Measurements from ENCODE around the gene KIF2C.
"Not testable (repeated sequence)": the region's sequence is repeated elsewhere in the genome, so short reads cannot be mapped to it uniquely, and the experiment has no call there.

KIF2C gene

DNA sequence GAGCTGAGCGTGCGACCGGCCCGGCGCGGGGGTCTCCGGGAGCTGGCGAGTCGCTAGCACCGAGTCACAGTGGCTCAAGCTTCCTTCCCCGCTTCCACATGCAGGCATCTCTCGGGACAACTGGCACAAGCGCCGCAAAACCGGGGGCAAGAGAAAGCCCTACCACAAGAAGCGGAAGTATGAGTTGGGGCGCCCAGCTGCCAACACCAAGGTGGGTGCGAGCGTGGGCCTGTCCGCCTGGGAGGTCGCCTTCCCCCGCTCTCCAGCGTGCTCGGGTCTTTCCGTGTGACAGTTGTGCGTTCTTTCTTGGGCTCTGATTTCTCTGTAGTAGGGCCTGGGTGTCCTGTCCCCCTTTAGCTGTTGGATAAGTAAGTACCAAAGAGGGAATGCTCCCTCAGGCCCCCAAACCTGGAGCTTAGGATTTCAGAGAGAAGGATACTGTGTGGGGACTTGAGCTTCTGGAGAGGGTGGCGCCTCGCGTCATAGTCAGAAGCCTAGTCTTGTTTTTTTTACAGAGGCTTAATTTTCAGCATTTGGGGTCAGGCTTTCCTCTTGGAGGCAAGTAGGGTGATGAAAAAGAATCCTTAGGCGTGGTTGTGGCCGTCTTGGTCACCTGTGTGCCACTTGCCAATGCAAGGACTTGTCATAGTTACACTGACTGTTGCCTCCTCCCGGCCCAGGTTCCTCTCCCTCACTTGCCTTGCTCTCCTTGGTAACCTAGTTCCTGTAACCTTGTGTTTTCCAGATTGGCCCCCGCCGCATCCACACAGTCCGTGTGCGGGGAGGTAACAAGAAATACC is 36.5 kb downstream of the KIF2C start:
- no peak for DNase-seq (ENCODE audit: low spot score)

DNA sequence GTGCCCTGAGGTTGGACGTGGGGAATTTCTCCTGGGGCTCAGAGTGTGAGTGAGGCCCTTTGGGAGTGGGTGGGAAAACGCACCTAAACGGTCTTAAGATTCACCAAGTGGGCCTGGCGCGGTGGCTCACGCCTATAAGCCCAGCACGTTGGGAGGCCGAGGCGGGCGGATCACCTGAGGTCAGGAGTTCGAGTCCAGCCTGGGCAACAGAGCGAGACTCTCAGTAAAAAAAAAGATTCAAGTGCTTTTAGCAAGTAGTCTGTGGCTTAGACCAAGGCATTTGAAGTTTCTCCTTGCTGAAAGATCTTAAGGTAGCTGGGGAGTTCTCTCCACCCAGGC is 37.1 kb downstream of the KIF2C start:
- no peak for DNase-seq (ENCODE audit: low spot score)

DNA sequence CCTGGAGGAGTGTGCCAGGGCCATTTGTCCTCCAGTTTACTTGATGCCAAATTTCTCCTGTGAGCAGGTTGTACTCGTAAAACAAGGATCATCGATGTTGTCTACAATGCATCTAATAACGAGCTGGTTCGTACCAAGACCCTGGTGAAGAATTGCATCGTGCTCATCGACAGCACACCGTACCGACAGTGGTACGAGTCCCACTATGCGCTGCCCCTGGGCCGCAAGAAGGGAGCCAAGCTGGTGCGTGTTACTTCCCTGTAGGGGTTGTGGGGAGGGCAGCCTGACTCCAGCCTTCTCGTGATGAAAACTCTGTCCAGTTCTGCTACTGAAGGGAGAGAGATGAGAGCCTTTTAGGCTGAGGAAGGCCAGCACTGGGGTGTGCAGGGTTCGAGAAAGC is 37.9 kb downstream of the KIF2C start:
- no peak for DNase-seq (ENCODE audit: low spot score)

DNA sequence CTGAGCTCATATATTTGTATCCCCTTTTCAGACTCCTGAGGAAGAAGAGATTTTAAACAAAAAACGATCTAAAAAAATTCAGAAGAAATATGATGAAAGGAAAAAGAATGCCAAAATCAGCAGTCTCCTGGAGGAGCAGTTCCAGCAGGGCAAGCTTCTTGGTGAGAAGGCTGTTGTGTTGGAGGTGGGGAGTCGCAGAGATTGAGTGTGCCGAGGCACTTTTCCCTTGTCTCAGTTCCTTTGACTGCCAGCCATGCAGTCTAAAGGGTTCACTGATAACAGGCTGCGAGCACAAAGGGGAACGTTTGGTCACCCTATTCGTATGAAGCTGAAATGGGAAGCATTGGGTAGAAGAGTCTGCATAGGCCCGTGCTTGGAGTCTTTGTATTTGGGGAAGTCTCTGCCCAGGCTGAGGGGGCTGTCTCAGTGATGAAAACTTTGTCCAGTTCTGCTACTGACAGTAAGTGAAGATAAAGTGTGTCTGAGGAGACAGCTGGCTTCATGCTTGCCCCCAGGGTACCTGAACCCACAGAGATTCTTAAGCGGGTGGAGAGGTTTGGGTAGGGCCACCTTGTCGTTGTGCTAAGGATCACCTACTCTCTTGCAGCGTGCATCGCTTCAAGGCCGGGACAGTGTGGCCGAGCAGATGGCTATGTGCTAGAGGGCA is 38.5 kb downstream of the KIF2C start:
- no peak for DNase-seq (ENCODE audit: low spot score)

DNA sequence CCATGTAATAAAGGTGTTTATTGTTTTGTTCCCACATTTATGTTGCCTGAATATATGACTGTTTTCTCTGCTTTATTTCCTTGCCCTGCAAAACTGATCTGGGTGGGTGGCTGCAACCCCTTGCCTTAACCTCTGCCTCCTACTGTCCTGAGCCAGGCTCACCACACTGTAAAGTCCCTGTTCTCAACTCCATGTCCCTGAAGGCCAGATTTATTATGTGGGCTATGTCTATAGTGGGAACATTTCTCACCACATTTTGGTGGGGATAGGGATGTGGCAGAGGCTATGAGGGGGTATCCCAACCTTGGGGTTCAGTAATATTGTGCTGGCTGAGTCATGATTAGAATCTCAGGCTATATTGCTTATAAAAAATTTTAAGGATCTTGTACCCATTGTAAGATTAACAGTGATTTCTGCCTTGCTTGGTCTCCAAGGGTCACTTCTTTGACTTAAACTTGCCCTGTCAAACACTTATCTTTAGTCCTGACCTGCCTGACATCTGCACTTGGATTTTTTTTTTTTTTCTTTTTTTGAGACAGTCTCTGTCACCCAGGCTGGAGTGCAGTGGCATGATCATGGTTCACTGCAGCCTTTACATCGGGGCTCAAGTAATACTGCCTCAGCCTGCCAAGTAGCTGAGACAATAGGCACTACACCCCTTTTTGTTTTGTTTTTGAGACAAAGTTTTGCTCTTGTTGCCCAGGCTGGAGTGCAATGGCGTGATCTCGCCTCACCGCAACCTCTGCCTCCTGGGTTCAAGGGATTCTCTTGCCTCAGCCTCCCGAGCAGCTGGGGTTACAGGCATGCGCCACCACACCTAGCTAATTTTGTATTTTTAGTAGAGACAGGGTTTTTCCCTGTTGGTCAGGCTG is 39.3 kb downstream of the KIF2C start:
- DNase-seq (ENCODE audit: low spot score) = no peak

DNA sequence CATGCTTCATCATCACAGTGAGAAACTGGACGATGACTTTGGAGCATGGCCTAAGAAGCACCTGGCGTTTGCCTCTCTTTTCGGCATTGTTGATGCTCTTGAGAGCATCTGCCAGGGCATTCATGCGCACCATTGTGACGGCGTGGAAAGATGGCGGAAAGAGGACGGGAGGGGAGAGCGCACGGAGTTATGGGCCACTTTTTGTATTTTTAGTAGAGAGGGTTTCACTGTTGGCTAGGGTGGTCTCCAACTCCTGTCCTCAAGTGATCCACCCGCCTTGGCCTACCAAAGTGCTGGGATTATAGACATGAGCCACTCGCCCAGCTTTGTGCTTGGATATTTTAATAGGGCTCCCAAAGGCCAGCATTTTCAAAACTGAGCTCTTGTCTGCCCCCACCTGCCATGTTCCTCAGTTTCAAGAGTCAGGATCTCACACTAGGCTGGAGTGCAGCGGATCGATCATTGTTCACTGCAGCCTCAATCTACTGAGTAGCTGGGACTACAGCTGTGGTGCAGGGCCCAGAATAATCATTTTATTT is 41.0 kb downstream of the KIF2C start:
- DNase-seq (ENCODE audit: low spot score) = no peak

DNA sequence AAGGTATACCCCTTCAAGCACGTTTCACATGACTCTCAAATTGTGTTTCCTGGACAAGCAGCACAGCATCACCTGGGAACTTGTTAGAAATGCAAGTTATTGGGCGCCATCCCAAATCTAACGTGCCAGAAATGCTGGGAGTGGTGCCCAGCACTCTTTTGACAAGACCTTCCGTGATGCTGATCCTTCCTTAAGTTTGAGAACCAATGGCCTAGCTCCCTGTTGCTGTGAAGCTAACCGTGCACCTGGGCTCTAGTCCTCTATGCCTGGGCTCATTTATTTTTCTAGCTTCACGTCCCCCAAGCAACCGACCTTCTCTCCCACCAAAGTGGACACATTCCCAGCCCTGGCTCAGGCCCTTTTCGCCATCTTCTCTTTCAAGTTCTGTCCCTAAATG is 44.1 kb downstream of the KIF2C start:
- no peak for DNase-seq (ENCODE audit: low spot score)

DNA sequence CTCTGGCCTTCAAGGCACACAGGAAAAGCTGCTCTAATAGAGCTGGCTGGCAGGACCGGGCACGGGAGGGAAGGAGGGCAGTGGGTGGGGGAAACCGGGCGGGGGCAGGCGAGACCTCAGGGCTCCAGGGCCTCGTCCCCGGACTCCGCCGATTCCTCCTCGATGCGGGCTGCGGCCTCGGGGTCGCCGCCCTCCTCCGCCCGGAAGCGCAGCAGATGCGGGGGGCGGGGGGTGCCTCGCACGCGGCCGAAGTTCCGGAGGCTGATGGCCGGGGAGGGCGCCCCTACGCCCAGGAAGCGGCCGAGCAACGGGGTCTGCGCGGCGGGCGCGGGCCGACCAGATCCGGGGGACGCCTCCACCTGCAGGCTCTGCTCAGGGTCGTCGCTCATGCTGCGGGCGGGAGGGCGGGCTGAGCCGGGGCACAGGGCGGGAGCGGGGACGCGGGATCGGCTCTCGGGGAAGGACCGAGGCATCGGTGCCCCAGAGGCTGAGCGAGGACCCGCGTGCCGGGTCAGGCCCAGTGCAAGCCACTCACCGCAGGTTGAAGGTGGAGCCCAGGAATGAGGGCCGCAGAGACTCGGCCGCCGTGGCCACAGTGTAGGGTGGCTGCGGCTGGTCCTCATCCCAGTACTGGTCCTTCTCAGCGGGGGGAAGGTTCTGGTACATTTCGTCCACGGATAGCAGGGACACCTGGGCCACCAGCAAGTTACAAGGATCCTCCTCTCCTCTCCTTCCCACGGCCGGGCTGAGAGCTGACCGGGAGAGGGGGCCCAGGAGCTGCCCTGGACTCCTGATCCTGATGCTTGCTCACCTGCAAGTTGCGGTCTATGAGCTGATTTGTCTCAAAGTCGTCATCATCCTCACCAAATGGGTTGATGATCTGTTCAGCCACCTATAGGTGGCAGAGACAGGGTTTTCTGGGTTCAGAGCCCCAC is 44.7 kb downstream of the KIF2C start:
- DNase-seq (ENCODE audit: low spot score) = no peak

DNA sequence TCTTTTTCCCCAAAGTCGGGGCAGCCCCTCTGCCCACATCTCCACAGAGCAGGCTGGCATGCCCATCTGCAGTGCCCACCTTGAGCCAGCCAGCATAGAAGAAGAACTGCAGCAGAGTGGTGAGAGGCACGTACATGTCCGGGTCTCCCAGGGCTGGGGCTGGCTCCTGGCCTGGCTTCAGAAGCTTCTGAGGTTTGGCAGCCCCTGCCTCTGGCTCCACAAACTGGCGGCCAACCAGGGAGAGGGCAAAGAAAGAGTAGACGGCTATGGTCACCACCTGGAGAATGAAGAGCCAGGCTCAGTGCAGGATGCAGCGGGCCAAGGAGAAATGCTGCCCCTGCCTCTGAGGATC is 45.4 kb downstream of the KIF2C start:
- no peak for DNase-seq (ENCODE audit: low spot score)

DNA sequence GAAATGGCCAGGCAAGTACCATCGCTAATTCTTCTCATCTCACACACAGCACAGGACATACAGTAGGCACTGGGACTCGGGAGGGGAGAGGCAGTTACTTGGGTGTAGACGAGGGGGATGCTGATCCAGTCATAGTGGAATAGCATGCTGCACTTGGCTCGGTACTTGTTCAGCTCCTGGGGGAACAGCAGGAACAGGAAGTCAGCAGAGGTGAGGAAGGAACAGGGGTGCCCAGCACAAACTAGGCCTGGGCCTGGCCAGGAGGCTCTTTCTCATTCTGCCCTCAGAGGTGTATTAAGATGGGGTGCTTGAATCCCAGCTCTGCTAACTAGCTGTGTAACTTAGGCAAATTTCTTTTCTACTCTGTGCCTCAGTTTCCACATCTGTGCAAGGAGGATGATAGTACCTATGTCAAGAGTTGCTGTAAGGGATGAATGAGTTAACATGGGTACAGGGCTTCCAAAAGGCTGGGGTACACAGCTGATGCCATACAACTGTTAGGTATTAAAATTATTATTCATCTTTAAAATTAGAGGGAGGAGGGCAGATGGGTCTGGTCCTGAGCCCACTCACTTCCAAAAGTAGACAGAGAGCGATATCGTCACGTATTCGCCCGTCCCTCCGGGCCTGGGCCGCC is 46.0 kb downstream of the KIF2C start:
- no peak for DNase-seq (ENCODE audit: low spot score)

DNA sequence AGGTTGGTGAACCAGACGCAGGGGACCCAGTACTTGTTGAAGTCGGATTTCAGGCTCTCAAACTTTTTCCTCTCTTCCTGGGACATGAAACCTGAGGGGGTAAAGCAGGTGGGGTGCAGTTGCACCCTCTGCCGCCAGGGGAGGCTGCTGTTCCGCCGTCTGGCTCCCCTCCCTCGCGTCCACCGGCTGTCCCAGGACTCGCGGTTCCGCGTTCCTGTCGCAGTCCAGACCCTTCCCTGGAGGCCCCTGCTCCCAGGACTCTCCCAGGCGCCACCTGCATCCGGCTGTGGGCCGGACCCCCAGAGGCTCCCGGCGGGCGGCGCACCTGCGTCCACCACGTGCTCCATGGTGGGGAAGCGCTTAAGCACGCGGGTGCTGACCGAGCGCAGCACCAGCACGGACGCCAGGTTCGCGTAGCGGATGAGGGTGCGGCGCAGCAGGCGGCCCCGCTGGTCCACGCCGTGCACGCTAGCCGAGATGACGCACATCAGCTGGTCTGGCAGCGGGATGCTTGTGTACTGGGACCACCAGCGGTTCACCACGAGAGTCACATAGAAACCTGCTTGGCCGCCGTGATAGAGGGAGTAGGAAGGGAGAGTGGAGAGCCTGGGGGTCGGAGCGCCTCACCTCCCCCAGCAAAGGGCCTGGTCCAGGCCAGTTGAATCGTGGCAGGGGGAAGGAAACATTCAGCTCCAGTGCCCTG is 46.7 kb downstream of the KIF2C start:
- peak; percentile 73 for DNase-seq (ENCODE audit: low spot score)

DNA sequence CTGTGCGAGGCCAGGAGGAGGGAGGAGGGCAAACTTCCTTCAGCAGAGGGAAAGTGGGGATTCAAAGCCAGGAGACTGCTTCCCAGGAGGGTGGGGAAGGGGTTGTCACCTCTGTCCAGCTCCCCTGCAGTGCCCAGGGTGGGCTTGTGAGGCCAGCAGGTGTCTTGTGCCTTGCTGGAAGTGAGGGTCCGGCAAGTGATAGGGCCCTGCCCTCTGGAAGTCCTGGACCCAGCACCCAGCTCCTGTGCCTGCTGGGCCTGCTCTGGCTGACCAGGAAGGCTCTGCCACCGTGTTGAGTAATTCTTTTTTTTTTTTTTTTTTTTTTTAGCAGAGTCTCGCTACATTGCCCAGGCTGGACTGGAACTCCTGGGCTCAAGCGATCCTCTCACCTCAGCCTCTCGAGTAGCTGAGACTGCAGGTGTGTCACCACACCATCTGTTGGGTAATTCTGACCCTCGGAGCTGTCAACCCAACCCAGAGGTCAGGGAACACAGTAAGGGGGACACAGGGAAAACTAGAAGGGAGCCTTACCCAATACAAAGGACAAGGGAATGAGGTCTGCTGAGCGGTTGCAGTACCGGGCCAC is 47.3 kb downstream of the KIF2C start:
- no peak for DNase-seq (ENCODE audit: low spot score)

DNA sequence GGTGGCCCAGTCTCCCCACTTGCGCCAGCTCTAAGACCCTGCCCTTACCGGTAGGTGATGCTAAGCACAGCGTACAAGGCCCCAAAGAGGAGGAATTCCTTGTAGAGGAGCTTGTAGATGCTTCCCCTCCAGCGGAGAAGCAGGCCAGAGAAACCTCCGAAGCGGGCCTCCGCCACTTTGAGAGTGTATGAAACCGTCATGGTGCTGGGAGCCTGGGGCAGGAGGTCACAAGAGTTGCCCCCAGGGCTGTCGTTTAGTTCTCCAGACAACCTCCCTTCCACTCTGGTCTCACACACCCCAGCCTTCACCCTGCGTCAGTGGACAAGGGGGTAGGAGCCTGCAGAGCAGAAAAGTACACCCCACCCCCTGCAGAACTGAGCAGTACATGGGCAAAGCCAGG is 47.9 kb downstream of the KIF2C start:
- DNase-seq (ENCODE audit: low spot score) = no peak

DNA sequence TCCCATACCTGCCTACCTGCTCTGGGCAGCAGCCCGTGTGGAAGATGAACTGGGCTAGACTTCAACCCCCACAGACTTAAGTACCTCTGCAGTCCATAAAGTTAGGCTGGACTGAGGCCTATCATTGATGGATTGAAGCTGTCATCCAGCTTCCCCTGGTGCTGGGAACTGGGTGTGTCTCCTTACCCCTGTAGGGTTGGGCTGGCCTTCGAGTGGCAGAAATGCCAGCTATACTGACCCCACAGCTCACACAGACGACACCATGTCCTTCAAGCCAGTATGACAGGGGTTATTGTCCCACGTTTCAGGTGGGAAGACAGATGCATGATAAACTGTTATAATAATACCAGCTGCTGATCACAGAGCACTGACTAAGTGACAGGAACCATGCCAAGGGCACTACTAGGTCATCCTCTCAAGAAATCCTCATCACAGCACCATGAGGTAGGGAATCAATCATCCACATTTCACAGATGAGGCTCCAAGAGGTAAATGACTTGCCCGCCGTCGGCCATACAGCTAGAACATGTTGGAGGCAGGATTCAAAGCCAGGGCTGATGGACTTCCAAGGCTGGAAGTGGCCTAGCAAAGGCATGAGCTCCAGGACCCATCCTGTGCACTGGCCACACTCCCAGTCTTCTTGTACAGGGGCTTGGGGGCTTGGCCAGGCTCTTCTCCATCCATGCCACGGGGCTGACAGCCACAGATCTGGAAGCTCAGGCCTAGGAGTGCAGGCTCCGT is 48.7 kb downstream of the KIF2C start, which contains the start of gene BEST4:
Gene BEST4 (minus strand): TSS at position 51 of the 741 bp plus-strand sequence. CDS start 465 bp downstream, outside the sequence.
- no peak for DNase-seq (ENCODE audit: low spot score)

DNA sequence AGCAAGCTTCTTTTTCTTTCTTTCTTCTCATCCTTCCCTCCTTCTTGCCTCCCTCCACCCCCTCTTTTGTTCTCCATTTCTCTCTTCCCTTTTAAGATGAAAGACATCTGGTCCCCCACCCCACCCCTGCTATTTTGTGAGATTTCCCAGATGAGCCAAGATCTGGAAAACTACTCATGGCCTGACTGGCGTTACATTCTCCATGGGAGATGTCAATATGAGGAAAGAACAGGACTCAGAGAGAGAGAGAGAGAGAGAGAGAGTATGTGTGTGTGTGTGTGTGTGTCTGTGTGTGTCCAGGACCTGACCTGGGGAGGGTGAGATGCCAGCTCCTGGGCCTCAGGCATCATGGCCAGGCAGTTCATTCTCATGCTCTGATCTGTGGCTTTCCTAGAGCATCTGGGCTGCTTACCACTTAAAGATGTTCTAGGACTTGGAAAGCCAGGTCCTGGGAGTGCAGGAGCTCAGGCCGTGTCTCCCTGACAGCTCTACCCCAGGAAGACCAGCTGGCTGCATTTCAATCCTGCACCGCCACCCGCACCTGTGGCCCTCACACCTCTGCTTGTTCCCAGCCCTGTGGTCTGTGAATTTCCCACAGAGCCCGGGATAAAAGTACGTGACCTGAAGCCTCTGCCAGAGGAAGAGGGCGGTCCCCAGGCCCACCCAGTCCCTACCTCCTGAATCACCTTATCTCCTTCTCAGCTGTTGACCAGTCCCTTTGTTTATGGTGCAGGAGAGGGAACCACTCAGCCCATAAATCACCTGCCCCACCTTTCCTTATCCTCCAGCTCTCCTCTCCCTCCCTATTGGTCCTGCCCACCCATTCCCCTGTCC is 51.5 kb downstream of the KIF2C start:
- no peak for DNase-seq (ENCODE audit: low spot score)

DNA sequence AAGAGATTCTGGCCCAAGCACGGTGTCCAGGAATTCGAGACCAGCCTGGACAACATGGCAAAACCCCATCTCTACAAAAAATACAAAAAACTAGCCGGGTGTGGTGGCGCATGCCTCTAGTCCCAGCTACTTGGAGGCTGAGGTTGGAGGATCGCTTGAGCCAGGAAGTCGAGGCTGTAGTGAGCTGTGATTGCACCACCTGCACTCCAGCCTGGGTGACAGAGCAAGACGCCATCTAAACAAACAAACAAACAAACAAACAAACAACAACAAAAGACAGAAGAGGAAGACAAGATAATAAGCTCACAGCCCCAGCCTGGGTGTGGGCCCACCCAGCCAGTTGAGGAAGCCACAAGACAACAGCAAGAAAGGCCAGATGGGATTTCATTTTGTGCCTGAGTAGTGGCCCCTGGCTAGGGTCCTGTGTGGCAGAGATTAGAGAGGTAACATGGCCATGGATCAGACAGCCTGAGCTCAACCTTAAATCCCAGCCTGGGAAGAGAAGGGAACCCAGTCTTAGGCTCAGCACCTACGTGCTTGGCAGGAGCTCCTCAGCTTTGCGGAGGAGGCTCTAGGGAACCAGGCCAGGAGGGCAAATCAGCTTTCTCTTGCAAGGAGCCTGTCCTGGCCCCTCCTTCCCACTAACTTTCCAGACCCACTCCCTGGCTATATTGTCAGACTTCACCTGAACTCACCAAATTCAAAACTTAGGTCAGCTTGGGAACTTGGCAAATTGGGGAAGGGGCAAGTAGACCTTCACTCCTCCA is 53.3 kb downstream of the KIF2C start:
- no peak for DNase-seq (ENCODE audit: low spot score)

DNA sequence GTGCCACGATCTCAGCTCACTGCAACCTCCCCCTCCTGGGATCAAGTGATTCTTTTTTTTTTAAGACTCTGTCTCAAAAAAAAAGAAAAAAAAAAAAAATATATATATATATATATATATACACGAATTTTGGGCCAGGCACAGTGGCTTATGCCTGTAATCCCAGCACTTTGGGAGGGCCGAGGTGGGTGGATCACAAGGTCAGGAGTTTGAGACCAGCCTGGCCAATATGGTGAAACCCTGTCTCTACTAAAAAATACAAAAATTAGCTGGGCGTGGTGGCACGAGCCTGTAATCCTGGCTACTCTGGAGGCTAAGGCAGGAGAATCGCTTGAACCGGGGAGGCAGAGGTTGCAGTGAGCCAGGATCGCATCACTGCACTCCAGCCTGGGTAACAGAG is 58.2 kb downstream of the KIF2C start:
- DNase-seq (ENCODE audit: low spot score) = not testable (repeated sequence)
